GM12878 (cell line): ENCODE results near the gene KRTAP5-10. TPM values are rescaled to one million over a fixed set of nuclear protein-coding genes. Genes with fewer than 3 reads are reported as not detected.

ENCODE experiments used
- ATAC-seq: fragments of 200-7000 bp; cut with Tn5 transposase; 3 replicates; pipeline ENCODE4 v1.9.1; 2020; ENCODE audit warnings: mild to moderate bottlenecking, moderate library complexity
- BruUV-seq: library from RNA; stranded (reverse); fragments of 400-500 nt; replicated peaks from 2 replicates; lab custom pipeline; 2021; lab: Mats Ljungman, UMichigan
- CTCF ChIA-PET: fragments of 300-600 bp; sonication (Branson Sonifier 250); formaldehyde crosslinking; extraction: SDS; loops from one replicate; lab custom pipeline; 2021; ENCODE audit warnings: inconsistent platforms; lab: Yijun Ruan, JAX
- POLR2A ChIA-PET: fragments of 350-600 bp; formaldehyde crosslinking; extraction: SDS; loops from one replicate; lab custom pipeline; 2021; ENCODE audit warnings: inconsistent platforms; lab: Charles Lee
- RAD21 ChIA-PET: fragments of 300-600 bp; sonication (Branson Sonifier 250); formaldehyde crosslinking; loops from one replicate; lab custom pipeline; 2023; ENCODE audit warnings: antibody characterized with exemption; ENCODE audit not compliant: unreplicated experiment; lab: Charles Lee
- SMC1A ChIA-PET: fragments of 300-600 bp; sonication (Branson Sonifier 250); formaldehyde crosslinking; loops from one replicate; lab custom pipeline; 2023; ENCODE audit not compliant: unreplicated experiment, uncharacterized antibody; lab: Charles Lee
- DNase-seq: peaks from one replicate; pipeline ENCODE4 v3.0.0-alpha.2; 2011; ENCODE audit warnings: low read depth, low spot score
- FAIRE-seq: peaks from 3 replicates; lab custom pipeline; 2011; peaks lifted over from hg19 to GRCh38; lab: Jason Lieb, UNC
- H2AFZ ChIP-seq: 2 replicates; pipeline ENCODE4 v1.6.0; 2011; ENCODE audit warnings: low read depth, low read length, control low read depth; ENCODE audit not compliant: control insufficient read depth
- H3K27ac ChIP-seq: 2 replicates; pipeline ENCODE4 v1.5.1; 2011; ENCODE audit warnings: control low read depth; ENCODE audit not compliant: control insufficient read depth, insufficient read depth
- H3K27me3 ChIP-seq, 2 experiments: replicated peaks in 1 of 2; 2 replicates each; pipeline versions ENCODE4 v1.6.0 to v1.6.1; 2011; ENCODE audit warnings: low read length in 1 of 2; ENCODE audit not compliant: control insufficient read depth in 2 of 2, insufficient read depth in 2 of 2
- H3K36me3 ChIP-seq, 2 experiments: 2 replicates each; pipeline ENCODE4 v1.5.1; 2011; ENCODE audit warnings: low read length in 1 of 2; ENCODE audit not compliant: control insufficient read depth in 2 of 2, insufficient read depth in 2 of 2
- H3K4me1 ChIP-seq: 2 replicates; pipeline ENCODE4 v1.6.1; 2011; ENCODE audit warnings: mild to moderate bottlenecking, low read length, moderate library complexity, mixed read lengths; ENCODE audit not compliant: control insufficient read depth, insufficient read depth
- H3K4me2 ChIP-seq: 2 replicates; pipeline ENCODE4 v1.6.0; 2011; ENCODE audit warnings: control low read depth; ENCODE audit not compliant: control insufficient read depth, insufficient read depth
- H3K4me3 ChIP-seq: fragments of 200-600 bp; sonication (generic); 2 replicates; pipeline ENCODE4 v1.5.1; 2016
- H3K79me2 ChIP-seq: 2 replicates; pipeline ENCODE4 v1.6.0; 2011; ENCODE audit warnings: low read length; ENCODE audit not compliant: control insufficient read depth, insufficient read depth
- H3K9ac ChIP-seq: 2 replicates; pipeline ENCODE4 v1.8.0; 2011; ENCODE audit warnings: low read length, control low read depth, mixed read lengths; ENCODE audit not compliant: control insufficient read depth, insufficient read depth
- H3K9me3 ChIP-seq: replicated peaks from 3 replicates; pipeline ENCODE4 v1.5.1; 2011; ENCODE audit warnings: mild to moderate bottlenecking, low read length; ENCODE audit not compliant: control insufficient read depth, insufficient read depth
- H4K20me1 ChIP-seq: 2 replicates; pipeline ENCODE4 v1.6.0; 2011; ENCODE audit not compliant: control insufficient read depth, insufficient read depth
- EED ChIP-seq: sonication (generic); IDR thresholded peaks from 2 replicates; pipeline ENCODE4 v1.6.1; 2016; ENCODE audit warnings: antibody characterized with exemption, low read depth
- ESRRA ChIP-seq: IDR thresholded peaks from 2 replicates; pipeline ENCODE4 v1.6.1; 2012; ENCODE audit warnings: mild to moderate bottlenecking, low read length, improper control_type of control experiment
- IRF4 ChIP-seq: IDR thresholded peaks from 2 replicates; pipeline ENCODE4 v1.6.1; 2011; ENCODE audit warnings: low read depth, low read length
- KAT2A ChIP-seq: conservative IDR thresholded peaks from 2 replicates; pipeline ENCODE4 v1.6.1; 2011; ENCODE audit warnings: low read depth, low read length; ENCODE audit not compliant: control insufficient read depth
- KDM1A ChIP-seq: fragments of 200-600 bp; sonication (generic); IDR thresholded peaks from 2 replicates; pipeline ENCODE4 v1.6.1; 2016; ENCODE audit warnings: borderline replicate concordance
- MYC ChIP-seq: IDR thresholded peaks from 2 replicates; pipeline ENCODE4 v1.6.1; 2011; ENCODE audit warnings: mild to moderate bottlenecking, low read length, moderate library complexity, inconsistent platforms; ENCODE audit not compliant: insufficient read depth, insufficient replicate concordance, insufficient read length, severe bottlenecking
- NFYB ChIP-seq: IDR thresholded peaks from 2 replicates; pipeline ENCODE4 v1.6.1; 2011; ENCODE audit warnings: low read depth, mild to moderate bottlenecking, low read length, improper control_type of control experiment, moderate library complexity; ENCODE audit not compliant: insufficient read depth
- POU2F2 ChIP-seq: IDR thresholded peaks from 3 replicates; pipeline ENCODE4 v1.6.1; 2011; ENCODE audit warnings: low read depth, mild to moderate bottlenecking, low read length, borderline replicate concordance
- RAD51 ChIP-seq: fragments of 450-650 bp; IDR thresholded peaks from 2 replicates; pipeline ENCODE4 v1.6.1; 2016; ENCODE audit warnings: moderate library complexity, mild to moderate bottlenecking, inconsistent platforms
- RBBP5 ChIP-seq: fragments of 200-600 bp; sonication (generic); conservative IDR thresholded peaks from 2 replicates; pipeline ENCODE4 v1.6.1; 2016
- SUZ12 ChIP-seq: fragments of 200-600 bp; sonication (generic); IDR thresholded peaks from one replicate; pipeline ENCODE4 v1.6.1; 2018; ENCODE audit warnings: antibody characterized with exemption, mild to moderate bottlenecking; ENCODE audit not compliant: unreplicated experiment
- in situ Hi-C: fragments of 300-500 bp; cut with MboI; formaldehyde crosslinking; loops from 9 replicates; pipeline ENCODE4 v1.14.3; 2018; ENCODE audit warnings: mixed read lengths
- intact Hi-C: fragments of 100-400 bp; cut with micrococcal nuclease; formaldehyde crosslinking; loops from one replicate; pipeline ENCODE4 v1.14.2; 2022; ENCODE audit not compliant: unreplicated experiment
- polyA plus RNA-seq, 11 experiments: library from polyadenylated mRNA; depleted of rRNA in 4 of 11; unstranded in 6 of 11; stranded (reverse) in 5 of 11; fragments of >200 nt; fragmentation: Nextera tagmentation in 4 of 11; fragmentation: Illumina TruSeq in 1 of 11; extraction: Ambion mirVana in 4 of 11; extraction: Trizol in 1 of 11; gene quantifications; 1 replicate in 1 of 11; 2 replicates in 10 of 11; pipeline versions ENCODE4 v1.2.1 to v1.2.3, GENCODE V29; 2011 to 2016; ENCODE audit warnings: inconsistent platforms in 2 of 11, missing spikeins in 2 of 11, low read depth in 1 of 11
- total RNA-seq, 4 experiments: library from RNA; depleted of rRNA in 3 of 4; stranded (reverse); fragments of >200 nt in 3 of 4; fragmentation: Illumina TruSeq in 1 of 4; extraction: Trizol in 1 of 4; gene quantifications; 2 replicates each; pipeline versions ENCODE4 v1.2.1 to v1.2.3, GENCODE V29; 2013 to 2021
- TF ChIP-seq, protein P1 (sequence below): IDR thresholded peaks from 2 replicates; pipeline ENCODE4 v1.6.1; 2011; ENCODE audit warnings: low read depth, mild to moderate bottlenecking, low read length, moderate library complexity, borderline replicate concordance; ENCODE audit errors: extremely low read depth
- TF ChIP-seq, protein P2 (sequence below): fragments of 450-650 bp; IDR thresholded peaks from 2 replicates; pipeline ENCODE4 v1.6.1; 2016; ENCODE audit warnings: mild to moderate bottlenecking
- TF ChIP-seq, protein P3 (sequence below): fragments of 450-650 bp; conservative IDR thresholded peaks from 2 replicates; pipeline ENCODE4 v1.6.1; 2017; ENCODE audit warnings: mild to moderate bottlenecking, moderate library complexity
- TF ChIP-seq, protein P4 (sequence below): IDR thresholded peaks from 2 replicates; pipeline ENCODE4 v1.6.1; 2012; ENCODE audit warnings: mild to moderate bottlenecking, low read depth, low read length

Gene KRTAP5-10
- total and polyA plus RNA-seq, 10 of the 15 experiments (the other 5 are each of a cell fraction or from before 2014, with no cell fraction given) = 0.06 to 0.10 (median 0.06) TPM; not detected in 7

DNA sequence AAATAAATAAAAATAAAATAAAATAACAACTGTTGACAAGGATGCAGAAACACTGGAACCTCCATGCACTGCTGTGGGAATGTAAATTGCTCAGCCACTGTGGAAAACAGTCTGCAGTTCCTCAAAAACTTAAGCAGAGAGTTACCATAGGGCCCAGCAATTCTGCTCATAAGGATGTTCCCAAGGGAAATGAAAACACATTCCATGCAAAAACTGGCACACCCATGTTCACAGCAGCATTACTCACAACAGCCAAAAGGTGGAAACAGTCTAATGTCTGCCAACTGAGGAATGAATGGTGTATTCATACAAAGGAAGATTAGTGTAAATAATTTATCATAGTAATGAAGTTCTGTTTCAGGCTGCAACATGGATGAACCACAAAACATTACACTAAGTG, 3.2 kb upstream of the KRTAP5-10 start:
- Histone ChIP-seq H3K36me3 (no peaks in the 10 kb centered on the region), H3K4me1 (no peaks in the 10 kb centered on the region), H3K27ac (no peak overlapping the region), H4K20me1 (no peaks in the 10 kb centered on the region), H3K79me2 (no peaks in the 10 kb centered on the region), H3K4me2 (no peak overlapping the region), H3K9me3 (no peaks in the 10 kb centered on the region), H3K27me3 (no peaks in the 10 kb centered on the region), H2AFZ (no peak overlapping the region), H3K9ac (no peak overlapping the region), H3K4me3 (no peak overlapping the region)
- ChIA-PET POLR2A (no interaction called here), SMC1A (no interaction called here), CTCF (interaction anchor here (2.0 kb wide), 1 partner anchor 10 kb away, joined by 7 read pairs; no protein-coding TSS in a partner anchor), RAD21 (no interaction called here)
- ATAC-seq (no peak), DNase-seq (no peak), FAIRE-seq (no peak)
- in situ Hi-C loops (no loop called here), intact Hi-C loops (loop anchor here (10.0 kb wide), 1 partner anchor 137 kb away; no protein-coding TSS in a partner anchor)
- BruUV-seq = no TSS peak
- TF ChIP-seq, protein P1, sequence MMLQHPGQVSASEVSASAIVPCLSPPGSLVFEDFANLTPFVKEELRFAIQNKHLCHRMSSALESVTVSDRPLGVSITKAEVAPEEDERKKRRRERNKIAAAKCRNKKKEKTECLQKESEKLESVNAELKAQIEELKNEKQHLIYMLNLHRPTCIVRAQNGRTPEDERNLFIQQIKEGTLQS = no peak
- TF ChIP-seq SUZ12 (no peak), POU2F2 (no peak), RAD51 (no peak), NFYB (no peak), MYC (no peak), KAT2A (no peak), EED (no peak), ESRRA (no peak), IRF4 (no peak), KDM1A (no peak), RBBP5 (no peak)
- TF ChIP-seq, protein P2, sequence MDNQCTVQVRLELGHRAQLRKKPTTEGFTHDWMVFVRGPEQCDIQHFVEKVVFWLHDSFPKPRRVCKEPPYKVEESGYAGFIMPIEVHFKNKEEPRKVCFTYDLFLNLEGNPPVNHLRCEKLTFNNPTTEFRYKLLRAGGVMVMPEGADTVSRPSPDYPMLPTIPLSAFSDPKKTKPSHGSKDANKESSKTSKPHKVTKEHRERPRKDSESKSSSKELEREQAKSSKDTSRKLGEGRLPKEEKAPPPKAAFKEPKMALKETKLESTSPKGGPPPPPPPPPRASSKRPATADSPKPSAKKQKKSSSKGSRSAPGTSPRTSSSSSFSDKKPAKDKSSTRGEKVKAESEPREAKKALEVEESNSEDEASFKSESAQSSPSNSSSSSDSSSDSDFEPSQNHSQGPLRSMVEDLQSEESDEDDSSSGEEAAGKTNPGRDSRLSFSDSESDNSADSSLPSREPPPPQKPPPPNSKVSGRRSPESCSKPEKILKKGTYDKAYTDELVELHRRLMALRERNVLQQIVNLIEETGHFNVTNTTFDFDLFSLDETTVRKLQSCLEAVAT = no peak
- TF ChIP-seq, protein P3, sequence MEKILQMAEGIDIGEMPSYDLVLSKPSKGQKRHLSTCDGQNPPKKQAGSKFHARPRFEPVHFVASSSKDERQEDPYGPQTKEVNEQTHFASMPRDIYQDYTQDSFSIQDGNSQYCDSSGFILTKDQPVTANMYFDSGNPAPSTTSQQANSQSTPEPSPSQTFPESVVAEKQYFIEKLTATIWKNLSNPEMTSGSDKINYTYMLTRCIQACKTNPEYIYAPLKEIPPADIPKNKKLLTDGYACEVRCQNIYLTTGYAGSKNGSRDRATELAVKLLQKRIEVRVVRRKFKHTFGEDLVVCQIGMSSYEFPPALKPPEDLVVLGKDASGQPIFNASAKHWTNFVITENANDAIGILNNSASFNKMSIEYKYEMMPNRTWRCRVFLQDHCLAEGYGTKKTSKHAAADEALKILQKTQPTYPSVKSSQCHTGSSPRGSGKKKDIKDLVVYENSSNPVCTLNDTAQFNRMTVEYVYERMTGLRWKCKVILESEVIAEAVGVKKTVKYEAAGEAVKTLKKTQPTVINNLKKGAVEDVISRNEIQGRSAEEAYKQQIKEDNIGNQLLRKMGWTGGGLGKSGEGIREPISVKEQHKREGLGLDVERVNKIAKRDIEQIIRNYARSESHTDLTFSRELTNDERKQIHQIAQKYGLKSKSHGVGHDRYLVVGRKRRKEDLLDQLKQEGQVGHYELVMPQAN = no peak
- TF ChIP-seq, protein P4, sequence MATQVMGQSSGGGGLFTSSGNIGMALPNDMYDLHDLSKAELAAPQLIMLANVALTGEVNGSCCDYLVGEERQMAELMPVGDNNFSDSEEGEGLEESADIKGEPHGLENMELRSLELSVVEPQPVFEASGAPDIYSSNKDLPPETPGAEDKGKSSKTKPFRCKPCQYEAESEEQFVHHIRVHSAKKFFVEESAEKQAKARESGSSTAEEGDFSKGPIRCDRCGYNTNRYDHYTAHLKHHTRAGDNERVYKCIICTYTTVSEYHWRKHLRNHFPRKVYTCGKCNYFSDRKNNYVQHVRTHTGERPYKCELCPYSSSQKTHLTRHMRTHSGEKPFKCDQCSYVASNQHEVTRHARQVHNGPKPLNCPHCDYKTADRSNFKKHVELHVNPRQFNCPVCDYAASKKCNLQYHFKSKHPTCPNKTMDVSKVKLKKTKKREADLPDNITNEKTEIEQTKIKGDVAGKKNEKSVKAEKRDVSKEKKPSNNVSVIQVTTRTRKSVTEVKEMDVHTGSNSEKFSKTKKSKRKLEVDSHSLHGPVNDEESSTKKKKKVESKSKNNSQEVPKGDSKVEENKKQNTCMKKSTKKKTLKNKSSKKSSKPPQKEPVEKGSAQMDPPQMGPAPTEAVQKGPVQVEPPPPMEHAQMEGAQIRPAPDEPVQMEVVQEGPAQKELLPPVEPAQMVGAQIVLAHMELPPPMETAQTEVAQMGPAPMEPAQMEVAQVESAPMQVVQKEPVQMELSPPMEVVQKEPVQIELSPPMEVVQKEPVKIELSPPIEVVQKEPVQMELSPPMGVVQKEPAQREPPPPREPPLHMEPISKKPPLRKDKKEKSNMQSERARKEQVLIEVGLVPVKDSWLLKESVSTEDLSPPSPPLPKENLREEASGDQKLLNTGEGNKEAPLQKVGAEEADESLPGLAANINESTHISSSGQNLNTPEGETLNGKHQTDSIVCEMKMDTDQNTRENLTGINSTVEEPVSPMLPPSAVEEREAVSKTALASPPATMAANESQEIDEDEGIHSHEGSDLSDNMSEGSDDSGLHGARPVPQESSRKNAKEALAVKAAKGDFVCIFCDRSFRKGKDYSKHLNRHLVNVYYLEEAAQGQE = no peak
